ENCODE data around the gene MRPL10.

MRPL10 gene

DNA sequence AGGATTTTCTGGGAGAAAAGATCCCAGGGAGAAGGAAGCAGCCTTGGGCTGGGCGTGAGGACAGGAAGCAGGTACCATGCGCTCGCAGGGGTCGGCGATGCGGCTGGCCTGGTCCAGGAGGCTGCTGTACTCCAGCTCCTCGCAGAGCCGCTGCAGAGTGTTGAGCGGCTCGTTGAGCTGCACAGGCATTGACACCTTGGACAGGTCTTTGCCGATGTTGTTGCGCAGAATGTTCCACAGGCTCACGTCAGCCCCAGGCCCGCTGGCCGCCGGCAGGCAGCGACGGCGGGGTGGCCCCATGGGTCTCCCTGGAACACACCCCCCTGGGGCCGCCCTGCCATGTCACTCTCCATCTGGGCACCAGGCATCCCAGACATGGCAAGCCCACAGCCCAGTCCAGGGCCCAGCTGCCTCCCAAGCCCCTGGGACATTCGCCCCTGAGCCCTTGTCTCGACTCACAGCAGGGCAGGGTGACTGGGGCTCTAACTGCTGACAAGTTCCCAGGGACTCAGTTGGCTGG, 17.8 kb downstream of the MRPL10 start:
- no peak for DNase-seq (ENCODE audit: low read depth)

DNA sequence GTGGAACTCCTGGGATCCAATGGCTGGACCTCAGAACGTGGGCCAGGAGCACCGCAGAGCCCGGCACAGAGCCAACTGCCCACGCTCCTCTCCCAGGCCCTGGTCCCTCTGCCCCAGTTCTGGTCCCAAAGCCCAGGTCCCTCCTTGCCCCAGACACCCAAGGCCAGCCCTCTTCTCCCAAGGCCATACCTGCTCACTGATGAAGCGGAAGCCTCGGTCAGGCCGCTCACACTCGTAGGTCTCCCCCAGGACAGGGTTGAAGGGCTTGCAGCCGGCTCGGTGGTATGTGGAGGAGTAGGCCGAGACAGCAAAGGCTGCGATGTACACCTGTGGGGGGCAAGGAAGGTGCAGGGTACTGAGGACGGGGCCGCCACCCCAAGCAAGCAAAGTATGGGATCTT, 18.3 kb downstream of the MRPL10 start:
- no peak for DNase-seq (ENCODE audit: low read depth)

DNA sequence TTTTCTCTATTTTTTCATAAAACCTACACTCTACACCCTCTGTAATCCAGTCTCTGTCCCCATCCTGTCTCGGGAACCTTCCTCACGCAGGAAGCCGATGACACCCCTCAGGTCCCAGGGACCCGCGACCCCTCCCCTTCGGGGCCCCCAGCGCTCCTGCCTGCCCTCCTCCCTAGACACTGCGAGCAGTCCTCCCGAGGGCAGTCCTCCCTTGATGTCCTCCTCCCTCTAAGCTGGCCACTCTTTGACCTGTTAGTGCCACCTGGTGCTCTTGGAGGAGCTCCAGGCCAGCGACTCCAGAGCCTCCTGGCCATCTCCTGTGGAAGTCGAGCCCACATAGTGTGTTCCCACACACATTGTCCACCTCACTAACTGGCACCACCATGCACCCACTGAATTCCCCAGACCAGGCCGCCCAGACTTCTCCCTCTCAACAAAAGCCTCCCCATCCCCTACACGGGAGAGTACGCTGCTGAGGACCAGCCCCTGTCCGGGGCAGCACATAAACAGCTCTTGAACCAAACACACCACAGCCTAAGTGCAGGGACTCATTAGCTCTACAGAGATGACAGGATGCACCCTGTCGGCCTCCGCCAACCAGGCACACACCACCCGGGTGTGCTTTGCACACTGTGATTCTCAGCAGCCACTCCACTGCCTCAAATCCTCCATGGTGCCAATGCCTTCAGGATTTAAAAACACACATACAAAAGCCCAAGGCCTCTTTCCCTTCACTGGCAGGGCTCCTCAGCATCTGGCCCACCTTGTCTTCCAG, 19.0 kb downstream of the MRPL10 start:
- no peak for DNase-seq (ENCODE audit: low read depth)

DNA sequence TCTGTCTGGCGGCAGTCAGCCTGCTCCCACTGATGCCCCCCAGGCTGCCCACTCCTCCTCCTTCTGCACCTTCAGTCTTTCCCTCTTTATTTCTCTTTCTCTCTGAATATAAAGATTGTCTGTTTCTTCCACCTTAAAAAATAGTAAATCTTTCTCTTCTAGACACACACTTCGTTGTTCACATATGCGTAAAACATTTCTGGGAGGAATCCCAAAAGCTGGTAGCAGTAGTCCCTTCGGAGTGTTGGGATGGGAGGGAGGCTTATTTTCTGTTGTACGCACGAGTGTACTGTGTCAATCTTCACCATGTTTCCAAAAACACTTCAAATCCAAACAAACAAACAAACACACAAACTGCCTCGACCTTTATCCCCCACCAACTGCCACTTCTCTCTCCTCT, 19.6 kb downstream of the MRPL10 start:
- no peak for DNase-seq (ENCODE audit: low read depth)

DNA sequence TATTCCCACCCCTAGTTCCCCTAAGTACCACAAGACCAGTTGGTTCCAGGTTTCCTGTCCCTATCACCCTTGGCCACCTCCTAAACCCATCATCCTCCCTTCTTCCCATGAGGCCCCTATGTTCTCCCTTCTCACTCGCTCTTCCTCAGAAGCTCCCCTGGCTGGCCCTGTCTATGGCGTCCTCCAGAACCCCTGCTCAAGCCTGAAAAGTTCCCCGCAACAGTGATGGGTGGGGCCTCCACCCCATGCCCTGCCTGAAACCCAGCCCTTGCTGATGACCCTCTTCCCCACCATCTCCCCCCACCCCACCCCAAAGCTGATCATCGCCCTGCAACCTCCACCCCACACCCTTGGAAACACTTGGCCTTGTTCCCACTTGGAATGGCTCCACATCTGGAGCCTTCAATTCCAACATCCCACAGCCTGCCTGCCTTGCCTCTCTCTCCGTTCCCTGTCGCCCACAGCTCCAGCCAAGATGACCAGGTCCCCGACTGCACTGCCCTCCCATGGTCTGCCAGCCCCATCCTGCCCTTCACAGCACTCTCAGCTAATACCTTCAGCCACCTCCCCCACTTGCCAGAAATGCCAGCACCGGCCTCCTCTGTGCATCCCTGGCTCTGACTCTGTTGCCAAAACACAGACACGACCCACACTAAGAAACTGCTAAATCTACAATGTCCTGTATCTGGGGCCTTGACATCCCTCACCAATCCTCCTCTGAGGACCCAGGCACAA, 20.3 kb downstream of the MRPL10 start:
- DNase-seq (ENCODE audit: low read depth) = no peak

DNA sequence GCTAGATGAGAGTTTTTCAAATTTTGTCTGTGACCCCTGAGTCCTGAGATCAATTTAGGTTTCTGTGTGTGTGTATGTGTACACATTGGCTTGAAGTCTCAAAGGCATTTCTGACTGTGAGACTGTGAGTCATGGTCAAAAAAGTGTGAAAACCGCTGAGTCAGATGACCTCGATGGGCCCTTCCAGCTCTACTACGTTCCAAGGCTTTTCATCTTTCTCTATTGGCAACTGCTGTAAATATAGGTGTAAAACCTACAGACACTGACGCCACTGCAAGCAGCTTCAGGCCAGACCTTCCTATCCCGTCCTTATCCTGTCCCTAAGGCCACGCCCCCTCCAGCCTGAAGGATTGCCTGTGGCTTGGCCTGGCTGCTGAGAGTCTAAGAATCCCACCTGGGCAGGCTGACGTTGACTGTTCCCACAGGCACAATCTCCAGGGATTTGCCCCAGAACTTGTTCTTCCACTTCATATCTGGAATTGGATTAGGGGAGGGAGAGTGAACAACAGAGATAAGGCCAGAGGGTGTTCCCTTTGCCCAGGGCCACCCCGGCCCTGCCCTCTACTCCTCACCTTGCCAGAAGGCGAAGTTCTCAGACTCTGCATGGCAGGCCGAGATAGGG, 21.0 kb downstream of the MRPL10 start:
- no peak for DNase-seq (ENCODE audit: low read depth)

DNA sequence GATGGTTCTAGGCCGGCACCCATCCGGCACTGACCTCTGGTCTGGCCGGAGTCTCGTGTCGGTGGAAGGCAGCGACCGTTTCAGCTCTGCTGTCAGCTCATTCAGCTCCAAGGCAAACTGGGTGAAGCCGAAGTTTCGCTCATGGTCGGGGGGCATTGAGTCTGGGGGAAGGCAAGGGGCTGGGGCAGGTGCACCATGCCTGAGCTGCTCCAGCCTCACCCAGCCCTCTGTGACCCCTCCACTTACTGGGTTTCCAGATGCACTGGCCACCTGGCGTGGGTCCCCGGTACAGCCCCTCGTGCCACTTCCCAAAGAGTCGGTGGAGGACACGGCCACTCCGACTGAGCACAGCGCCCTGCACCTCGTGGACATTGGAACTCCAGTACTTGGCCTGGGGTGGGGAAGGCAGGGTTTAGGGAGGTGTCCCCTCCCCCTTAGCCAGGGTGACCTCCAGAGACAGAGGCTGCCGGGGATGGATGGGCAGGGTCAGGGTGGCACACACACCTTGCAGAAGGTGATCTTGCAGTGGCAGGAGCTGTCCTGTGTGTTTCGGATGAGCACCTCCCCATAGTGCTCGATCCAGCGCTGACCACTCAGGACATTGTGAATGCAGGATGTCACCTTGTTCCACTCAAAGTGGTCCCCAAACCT, 22.4 kb downstream of the MRPL10 start:
- DNase-seq (ENCODE audit: low read depth) = no peak

DNA sequence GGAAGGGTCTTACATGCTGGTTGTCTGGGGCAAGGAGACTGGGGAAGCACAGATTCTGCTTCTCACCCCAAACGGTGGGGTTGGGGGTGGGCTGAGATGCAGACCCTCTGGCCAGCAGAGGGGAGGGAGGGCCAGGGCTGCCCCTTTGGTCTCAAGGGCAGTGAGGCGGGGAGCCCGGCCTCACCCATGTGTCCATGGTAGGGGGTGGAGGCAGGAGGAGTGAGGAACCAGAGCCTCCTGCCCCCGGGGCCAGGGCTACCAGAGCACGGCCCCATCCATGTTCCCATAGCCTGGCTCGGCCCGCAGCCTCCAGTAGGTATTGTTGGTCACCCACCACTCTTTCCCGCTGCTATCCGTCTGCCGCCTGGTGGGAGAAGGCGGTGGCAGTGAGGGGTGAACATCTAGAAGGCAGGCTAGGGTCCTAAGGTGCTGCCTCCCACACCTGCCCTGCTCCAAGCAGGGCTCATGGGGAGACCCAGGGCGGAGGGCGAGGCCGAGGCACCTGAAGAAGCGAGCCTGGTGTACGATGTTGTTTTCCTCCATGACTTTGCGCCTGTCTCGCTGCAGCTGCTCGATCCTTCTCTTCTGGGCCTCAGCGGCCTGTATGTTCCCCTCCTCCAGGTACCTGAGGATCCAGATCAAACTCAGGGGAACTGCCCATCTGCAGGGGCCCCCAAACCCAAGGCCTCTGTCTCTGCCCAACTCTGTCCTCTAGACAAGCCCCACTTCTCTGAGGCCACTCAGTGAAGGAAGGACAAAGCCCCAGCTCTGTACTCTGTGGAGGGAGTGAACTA, 23.1 kb downstream of the MRPL10 start:
- DNase-seq (ENCODE audit: low read depth) = no peak

DNA sequence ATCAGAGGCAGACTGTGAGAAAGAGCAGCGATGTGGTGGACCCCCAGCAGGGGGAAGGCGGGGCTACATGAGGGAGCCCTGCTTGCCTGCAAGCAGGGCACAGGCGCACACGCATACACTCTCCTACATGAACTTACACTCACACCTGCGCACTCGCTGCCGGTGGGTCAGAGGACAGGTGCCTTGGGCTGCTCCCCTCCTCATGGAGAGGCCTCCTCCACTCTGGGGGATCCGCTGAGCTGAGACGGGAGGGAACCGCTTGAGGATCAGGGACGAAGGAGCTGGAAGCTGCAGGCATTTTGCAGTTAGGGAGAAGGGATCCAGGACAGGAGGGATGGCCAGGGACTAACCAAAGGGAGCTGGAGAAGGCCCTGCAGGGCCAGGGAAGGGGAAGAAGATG, 23.9 kb downstream of the MRPL10 start:
- DNase-seq (ENCODE audit: low read depth) = no peak

DNA sequence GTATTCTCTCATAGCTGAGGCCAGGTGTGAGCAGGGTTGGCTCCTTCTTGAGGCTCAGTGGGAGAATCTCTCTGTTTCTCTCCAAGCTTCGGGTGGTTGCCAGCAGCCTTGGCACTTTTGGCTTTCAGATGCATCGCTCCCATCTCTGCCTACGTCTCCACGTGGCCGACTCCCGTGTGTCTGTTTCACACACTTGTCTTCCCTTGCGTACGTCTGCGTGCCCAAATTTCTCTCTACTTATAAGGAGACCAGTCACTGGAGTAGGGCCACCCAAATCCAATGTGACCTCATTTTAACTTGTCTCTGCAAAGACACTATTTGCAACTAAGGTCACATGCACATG, 24.5 kb downstream of the MRPL10 start:
- no peak for DNase-seq (ENCODE audit: low read depth)

DNA sequence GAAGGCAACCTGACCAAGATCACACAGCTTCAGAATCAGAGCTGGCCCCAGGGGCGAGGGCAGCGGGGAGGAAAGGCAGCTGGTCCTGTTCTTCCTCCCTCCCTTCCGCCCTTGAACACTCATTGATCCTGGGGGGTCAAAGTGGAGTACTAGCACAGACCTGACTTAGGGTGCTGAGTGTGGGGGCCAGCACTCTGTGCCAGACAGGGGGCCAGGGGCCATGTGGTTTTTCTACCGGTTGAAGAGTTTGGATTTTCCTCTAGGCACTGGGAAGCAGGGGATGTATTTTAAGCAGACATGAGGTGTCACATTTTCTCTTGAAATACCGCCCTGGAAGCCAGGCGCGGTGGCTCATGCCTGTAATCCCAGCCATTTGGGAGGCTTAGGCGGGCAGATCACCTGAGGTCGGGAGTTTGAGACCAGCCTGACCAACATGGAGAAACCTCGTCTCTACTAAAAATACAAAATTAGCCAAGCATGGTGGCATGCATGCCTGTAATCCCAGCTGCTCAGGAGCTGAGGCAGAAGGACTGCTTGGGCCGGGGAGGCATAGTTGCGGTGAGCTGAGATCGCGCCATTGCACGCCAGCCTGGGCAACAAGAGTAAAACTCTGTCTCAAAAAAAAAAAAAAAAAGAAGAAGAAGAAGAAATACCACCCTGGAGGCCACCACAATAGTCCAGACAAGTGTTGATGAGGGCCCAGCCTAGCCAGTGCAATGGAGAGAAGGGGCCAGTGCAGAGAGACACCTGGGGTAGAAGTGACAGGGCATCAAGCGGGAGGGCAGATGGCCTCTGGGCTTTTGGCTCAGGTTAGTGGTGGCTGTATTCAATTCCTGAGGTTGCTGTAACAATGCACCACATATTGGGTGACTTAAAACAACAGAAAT, 25.1 kb downstream of the MRPL10 start:
- no peak for DNase-seq (ENCODE audit: low read depth)

DNA sequence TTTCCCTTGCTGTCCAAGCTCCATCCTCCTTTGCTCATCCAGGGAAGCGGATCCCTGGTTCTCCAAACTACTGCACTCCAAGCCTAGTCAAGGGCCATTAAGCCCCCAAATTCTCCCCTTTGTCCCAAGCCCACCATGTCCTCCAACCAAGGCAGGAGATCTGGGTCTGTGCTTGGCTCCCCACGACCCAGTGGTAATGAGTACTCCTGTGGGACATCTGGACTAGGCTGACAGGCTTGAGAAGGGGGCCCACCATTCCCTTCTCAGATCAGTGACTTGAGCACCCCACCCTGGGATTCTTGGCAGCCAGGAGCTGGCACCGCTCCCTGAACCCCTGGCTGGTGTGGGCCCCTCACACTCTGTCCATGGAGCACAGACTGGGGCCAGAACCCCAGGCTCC, 26.9 kb downstream of the MRPL10 start:
- DNase-seq (ENCODE audit: low read depth) = no peak

DNA sequence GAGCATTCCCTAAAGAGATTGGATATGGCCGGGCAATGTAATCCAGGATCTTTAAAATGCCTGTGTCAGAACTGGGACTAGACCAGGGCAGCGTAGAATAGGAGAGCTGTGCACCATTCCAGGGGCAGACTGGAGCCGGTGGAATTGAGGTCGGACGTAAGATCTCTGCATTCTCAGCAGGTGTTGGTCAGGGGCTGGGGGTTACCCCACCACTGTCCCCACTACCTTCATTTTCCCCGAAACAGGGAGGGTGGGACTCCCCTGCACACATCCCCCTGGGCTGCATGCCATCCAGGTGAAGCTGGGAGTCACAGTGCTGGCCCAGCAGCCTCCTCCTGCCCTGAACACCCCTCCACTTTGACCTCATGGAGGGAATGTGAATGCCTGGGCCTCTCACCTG, 27.6 kb downstream of the MRPL10 start:
- no peak for DNase-seq (ENCODE audit: low read depth)

DNA sequence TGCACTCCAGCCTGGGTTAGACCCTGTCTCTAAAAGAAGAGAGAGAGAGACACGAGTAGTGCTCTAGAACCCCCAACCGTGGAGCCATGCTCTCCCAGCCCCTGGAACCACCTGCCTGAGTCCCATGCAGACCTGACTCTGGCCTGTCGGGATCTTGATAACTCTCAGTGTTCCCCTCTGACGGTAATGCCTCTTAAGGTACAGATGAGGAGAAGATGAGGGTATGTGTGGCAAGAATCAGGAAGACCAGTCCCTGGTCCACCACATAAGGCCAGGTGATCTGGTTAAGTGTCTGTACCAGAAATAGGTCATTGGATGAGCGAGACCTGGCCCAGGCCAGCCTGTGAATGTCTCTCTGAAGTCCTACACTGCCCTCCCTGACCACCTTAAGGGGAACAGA, 28.1 kb downstream of the MRPL10 start:
- no peak for DNase-seq (ENCODE audit: low read depth)

DNA sequence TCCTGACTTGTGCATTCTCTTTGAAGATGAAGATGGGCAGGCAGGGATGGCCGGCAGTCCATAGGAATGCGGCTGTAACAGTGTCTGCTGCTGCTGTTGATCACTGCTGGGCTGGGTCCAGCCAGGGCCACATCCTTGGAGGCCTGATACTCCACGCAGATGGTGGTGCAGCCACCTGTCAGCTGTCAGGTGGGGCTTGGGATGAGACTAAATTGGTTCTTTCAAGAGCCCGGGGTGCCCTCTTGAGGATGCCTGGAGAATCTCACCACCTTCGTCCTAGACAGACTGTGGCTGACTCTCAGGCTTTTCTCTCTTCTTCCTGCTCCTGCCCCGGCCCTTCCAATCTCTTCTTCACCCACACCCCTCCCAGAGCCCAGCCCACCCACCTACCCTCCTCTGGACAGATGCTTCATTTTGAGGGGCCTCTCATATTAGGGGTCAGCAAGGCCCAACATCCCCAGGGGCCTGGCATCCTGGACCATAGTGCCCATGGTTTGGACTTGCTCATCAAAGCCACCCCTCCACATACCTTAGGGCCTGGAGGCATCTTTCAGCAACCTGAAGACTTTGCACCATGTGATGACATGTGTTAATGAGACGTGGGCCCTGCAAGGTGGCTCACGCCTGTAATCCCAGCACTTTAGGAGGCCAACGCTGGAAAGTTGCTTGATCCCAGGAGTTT, 28.9 kb downstream of the MRPL10 start:
- DNase-seq (ENCODE audit: low read depth) = peak; percentile 46

DNA sequence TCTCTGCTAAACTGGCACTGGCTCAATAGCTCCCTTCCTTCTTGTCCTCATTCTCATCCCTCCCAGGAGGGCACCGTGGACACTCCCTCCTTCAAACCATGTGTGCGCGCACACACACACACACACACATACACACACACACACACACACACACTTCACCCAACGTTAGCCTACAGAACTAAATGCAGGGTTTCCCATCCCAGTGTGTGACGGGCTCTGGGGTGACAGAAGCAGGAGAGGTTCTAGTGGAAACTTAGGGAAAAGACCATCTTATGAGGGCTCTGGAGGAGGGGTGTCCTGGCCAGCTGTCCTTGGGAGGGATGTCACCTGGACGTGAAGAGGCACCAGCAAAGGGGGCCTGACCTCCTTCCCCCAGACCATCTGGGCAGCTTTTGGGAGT, 29.4 kb downstream of the MRPL10 start:
- DNase-seq (ENCODE audit: low read depth) = no peak

DNA sequence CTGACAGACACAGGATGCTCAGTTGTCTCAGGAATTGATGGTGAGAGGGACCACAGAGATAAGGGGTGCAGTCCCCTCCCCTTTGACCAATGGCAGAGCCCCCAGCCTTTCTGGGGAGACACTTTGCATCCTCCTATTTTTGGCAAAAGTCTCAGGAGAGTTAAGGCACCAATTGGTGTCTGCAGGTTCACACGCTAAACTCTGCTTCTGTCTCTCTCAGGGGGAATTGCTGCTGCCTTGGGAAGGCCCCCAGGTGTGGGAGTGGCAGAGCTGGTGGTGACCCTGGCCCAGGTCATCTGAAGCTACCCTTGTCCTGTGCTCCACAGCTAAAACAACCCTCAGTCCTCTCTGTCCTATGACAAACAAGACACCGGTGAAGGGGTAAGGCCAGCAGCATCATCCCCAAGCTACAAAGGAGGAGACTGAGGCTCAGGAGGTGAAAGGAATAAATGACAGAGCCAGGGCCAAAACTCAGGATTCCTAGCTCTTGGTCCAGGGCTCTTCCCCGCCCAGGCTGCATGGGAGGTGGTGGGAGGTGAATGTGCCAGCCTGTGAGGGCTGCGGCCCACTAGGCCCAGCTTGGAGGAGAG, 30.1 kb downstream of the MRPL10 start:
- DNase-seq (ENCODE audit: low read depth) = no peak

DNA sequence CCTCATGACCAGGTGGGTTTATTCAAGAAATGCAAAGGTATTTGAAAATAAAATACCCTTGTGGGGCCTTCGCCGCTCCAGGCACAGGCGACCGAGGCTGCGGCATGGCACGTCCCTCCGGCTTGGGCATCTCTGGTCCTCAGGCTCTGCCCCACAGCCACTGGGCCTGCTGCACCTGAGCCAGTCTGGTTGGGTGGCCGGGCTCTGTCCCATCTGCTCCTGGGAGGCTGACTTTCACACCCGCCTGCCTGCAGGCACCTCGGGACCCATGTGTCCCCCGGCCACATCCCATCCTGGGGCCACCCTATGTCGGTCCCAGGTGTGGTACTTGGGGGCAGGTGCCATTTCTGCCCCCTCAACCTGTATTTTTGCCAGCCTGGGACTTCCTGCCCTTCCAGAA, 30.7 kb downstream of the MRPL10 start:
- no peak for DNase-seq (ENCODE audit: low read depth)

DNA sequence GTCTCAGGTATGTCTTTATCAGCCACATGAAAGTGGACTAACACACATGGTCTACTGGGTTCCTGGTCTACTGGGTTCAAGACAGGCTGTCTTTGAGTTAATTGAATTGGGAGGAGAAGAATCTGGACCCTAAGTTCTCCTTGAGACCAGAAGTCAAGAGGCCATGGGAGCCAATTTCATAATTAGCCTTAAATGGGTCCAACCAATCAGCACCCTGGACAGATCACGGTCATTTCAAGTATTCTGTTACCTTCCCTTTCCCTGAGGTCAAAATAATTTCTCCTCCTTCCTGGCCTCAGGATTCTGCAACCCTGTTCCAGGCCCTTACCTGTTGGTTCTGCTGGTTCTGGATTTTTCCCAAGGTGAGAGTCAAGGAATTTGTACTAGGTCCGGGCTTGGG, 33.5 kb downstream of the MRPL10 start:
- DNase-seq (ENCODE audit: low read depth) = no peak

DNA sequence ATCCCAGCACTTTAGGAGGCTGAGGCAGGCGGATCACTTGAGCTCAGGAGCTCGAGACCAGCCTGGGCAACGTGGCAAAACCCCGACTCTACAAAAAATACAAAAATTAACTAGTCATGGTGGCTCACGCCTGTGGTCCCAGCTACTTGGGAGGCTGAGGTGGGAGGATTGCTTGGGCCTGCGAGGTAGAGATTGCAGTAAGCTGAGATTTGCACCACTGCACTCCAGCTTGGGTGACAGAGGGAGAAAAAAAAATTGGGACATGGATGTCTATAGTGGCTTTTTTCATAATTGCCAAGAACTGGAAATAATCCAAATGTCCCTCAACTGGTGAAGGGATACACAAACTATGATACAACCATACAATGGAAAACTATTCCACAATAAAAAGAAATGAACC, 38.4 kb downstream of the MRPL10 start:
- no peak for DNase-seq (ENCODE audit: low read depth)

All from T follicular helper cell (primary cell).